HepG2 (cell line): ENCODE results near the gene CNPPD1. TPM values are rescaled to one million over a fixed set of nuclear protein-coding genes. Genes with fewer than 3 reads are reported as not detected.

ENCODE experiments used
- CREB1 ChIP-seq, 2 experiments: fragments of 450-650 bp in 1 of 2; IDR thresholded peaks; 2 replicates each; pipeline ENCODE4 v1.6.1; 2016 to 2017; ENCODE audit warnings: control low read depth in 1 of 2, mild to moderate bottlenecking in 1 of 2, missing compliant biosample characterization in 1 of 2, missing genetic modification characterization in 1 of 2
- FOXJ3 ChIP-seq: sonication (generic); formaldehyde crosslinking; IDR thresholded peaks from 2 replicates; pipeline ENCODE4 v1.4.0; 2020; ENCODE audit warnings: missing genetic modification reagents, mild to moderate bottlenecking, borderline replicate concordance
- GABPB1 ChIP-seq: IDR thresholded peaks from 2 replicates; pipeline ENCODE4 v1.6.1; 2016; ENCODE audit warnings: mild to moderate bottlenecking, missing genetic modification reagents, moderate library complexity, missing compliant biosample characterization
- RFXAP ChIP-seq: sonication (generic); formaldehyde crosslinking; IDR thresholded peaks from 2 replicates; pipeline ENCODE4 v1.4.0; 2020; ENCODE audit warnings: missing genetic modification reagents, borderline replicate concordance
- SRY ChIP-seq: sonication (generic); formaldehyde crosslinking; IDR thresholded peaks from 2 replicates; pipeline ENCODE4 v1.8.0; 2022; ENCODE audit warnings: mild to moderate bottlenecking, missing genetic modification reagents
- TCF7 ChIP-seq: sonication (generic); IDR thresholded peaks from 2 replicates; pipeline ENCODE4 v1.6.1; 2016; ENCODE audit warnings: antibody characterized with exemption, low read depth
- ZNF260 ChIP-seq: sonication (generic); formaldehyde crosslinking; IDR thresholded peaks from 2 replicates; pipeline ENCODE4 v1.4.0; 2020; ENCODE audit warnings: missing genetic modification reagents, low read depth, mild to moderate bottlenecking, borderline replicate concordance
- ZNF44 ChIP-seq: sonication (generic); formaldehyde crosslinking; IDR thresholded peaks from 2 replicates; pipeline ENCODE4 v1.5.1; 2020; ENCODE audit warnings: mild to moderate bottlenecking, missing genetic modification reagents
- ZNF775 ChIP-seq: sonication (generic); formaldehyde crosslinking; IDR thresholded peaks from 2 replicates; pipeline ENCODE4 v1.4.0; 2020; ENCODE audit warnings: missing genetic modification reagents, mild to moderate bottlenecking, moderate library complexity, borderline replicate concordance
- polyA plus RNA-seq, 8 experiments: library from polyadenylated mRNA; depleted of rRNA in 3 of 8; stranded (reverse) in 7 of 8; unstranded in 1 of 8; fragments of >200 nt; fragmentation: Illumina TruSeq in 4 of 8; extraction: Trizol in 4 of 8; gene quantifications; 2 replicates each; pipeline versions ENCODE4 v1.2.1 to v1.2.3, GENCODE V29; 2011 to 2016; ENCODE audit warnings: low read depth in 4 of 8, missing spikeins in 1 of 8, mixed read lengths in 1 of 8; ENCODE audit not compliant: insufficient read depth in 1 of 8
- total RNA-seq, 5 experiments: library from RNA; depleted of rRNA; stranded (reverse); fragments of >200 nt; fragmentation: Illumina TruSeq; extraction: Trizol; gene quantifications; 2 replicates each; pipeline ENCODE4 v1.2.3, GENCODE V29; 2016; ENCODE audit warnings: low read depth in 1 of 5
- TF ChIP-seq, protein P1 (sequence below): sonication (generic); formaldehyde crosslinking; conservative IDR thresholded peaks from 2 replicates; pipeline ENCODE4 v1.4.0; 2020; ENCODE audit warnings: missing genetic modification reagents
- TF ChIP-seq, protein P2 (sequence below): sonication (generic); formaldehyde crosslinking; IDR thresholded peaks from 2 replicates; pipeline ENCODE4 v1.4.0; 2020; ENCODE audit warnings: mild to moderate bottlenecking, missing genetic modification reagents
- TF ChIP-seq, protein P3 (sequence below): sonication (generic); formaldehyde crosslinking; IDR thresholded peaks from 2 replicates; pipeline ENCODE4 v1.4.0; 2020; ENCODE audit warnings: missing genetic modification reagents, borderline replicate concordance
- TF ChIP-seq, protein P4 (sequence below): sonication (generic); formaldehyde crosslinking; IDR thresholded peaks from 2 replicates; pipeline ENCODE4 v1.8.1; 2022; ENCODE audit warnings: mild to moderate bottlenecking, missing genetic modification reagents

Gene CNPPD1
- total and polyA plus RNA-seq, 2 of the 13 experiments (the other 11 are each of a cell fraction or from before 2014, with no cell fraction given): 35.5 to 49.4 TPM

DNA sequence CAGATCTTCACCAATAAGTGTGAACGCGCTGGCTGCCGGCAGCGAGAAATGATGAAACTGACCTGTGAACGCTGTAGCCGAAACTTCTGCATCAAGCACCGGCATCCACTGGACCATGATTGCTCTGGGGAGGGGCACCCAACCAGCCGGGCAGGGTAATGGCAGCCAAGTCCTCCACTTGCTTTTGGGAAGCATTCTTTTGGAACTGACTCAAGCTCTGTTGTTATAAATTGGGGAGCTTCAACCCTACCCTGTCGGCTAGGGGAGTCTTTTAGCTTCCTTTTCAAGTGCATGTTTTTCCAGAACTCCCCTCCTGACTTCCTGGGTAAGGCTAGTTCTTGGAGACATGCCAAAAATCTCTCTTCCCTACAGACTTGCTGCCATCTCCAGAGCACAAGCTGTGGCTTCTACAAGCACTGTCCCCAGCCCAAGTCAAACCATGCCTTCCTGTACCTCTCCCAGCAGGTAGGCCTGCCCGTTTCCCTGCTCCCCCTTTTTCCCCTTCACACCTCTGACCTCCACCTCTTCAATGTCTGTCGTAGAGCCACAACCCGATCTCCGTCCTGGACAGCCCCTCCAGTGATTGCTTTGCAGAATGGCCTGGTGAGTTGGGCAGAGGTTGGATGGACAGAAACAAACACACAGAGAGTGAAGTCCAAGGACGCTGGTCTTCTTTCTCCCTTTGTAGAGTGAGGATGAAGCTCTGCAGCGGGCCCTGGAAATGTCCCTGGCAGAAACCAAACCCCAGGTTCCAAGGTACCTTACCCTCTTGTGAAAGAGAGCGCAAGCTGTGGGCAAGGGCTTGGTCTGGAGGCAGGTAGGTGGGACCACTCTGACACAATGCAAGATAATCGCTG lies 31.4 kb upstream of the CNPPD1 start (continued):
- TF ChIP-seq TCF7 (0 out of 2 replicates have a peak, but pooled peaks have one; percentile 25), GABPB1 (CRISPR knock-in tag) (peak; percentile 24; the same call in 1 of the 2 replicates), ZNF44 (0 out of 2 replicates have a peak, but pooled peaks have one; percentile 10), SRY (CRISPR knock-in tag) (no peak), ZNF260 (no peak), RFXAP (CRISPR knock-in tag) (peak; percentile 73; the same call in 1 of the 2 replicates), ZNF775 (CRISPR knock-in tag) (no peak), CREB1 (IDR thresholded peaks at IDR 0.05) (no peak), CREB1 (CRISPR knock-in tag; IDR thresholded peaks at IDR 0.05) (peak; percentile 73), FOXJ3 (CRISPR knock-in tag) (peak; percentile 76; the same call in 1 of the 2 replicates)
- TF ChIP-seq, protein P1, sequence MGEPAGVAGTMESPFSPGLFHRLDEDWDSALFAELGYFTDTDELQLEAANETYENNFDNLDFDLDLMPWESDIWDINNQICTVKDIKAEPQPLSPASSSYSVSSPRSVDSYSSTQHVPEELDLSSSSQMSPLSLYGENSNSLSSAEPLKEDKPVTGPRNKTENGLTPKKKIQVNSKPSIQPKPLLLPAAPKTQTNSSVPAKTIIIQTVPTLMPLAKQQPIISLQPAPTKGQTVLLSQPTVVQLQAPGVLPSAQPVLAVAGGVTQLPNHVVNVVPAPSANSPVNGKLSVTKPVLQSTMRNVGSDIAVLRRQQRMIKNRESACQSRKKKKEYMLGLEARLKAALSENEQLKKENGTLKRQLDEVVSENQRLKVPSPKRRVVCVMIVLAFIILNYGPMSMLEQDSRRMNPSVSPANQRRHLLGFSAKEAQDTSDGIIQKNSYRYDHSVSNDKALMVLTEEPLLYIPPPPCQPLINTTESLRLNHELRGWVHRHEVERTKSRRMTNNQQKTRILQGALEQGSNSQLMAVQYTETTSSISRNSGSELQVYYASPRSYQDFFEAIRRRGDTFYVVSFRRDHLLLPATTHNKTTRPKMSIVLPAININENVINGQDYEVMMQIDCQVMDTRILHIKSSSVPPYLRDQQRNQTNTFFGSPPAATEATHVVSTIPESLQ (CRISPR knock-in tag): no peak
- TF ChIP-seq, protein P2, sequence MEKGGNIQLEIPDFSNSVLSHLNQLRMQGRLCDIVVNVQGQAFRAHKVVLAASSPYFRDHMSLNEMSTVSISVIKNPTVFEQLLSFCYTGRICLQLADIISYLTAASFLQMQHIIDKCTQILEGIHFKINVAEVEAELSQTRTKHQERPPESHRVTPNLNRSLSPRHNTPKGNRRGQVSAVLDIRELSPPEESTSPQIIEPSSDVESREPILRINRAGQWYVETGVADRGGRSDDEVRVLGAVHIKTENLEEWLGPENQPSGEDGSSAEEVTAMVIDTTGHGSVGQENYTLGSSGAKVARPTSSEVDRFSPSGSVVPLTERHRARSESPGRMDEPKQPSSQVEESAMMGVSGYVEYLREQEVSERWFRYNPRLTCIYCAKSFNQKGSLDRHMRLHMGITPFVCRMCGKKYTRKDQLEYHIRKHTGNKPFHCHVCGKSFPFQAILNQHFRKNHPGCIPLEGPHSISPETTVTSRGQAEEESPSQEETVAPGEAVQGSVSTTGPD: peak; percentile 34; the same call in 1 of the 2 replicates
- TF ChIP-seq, protein P3, sequence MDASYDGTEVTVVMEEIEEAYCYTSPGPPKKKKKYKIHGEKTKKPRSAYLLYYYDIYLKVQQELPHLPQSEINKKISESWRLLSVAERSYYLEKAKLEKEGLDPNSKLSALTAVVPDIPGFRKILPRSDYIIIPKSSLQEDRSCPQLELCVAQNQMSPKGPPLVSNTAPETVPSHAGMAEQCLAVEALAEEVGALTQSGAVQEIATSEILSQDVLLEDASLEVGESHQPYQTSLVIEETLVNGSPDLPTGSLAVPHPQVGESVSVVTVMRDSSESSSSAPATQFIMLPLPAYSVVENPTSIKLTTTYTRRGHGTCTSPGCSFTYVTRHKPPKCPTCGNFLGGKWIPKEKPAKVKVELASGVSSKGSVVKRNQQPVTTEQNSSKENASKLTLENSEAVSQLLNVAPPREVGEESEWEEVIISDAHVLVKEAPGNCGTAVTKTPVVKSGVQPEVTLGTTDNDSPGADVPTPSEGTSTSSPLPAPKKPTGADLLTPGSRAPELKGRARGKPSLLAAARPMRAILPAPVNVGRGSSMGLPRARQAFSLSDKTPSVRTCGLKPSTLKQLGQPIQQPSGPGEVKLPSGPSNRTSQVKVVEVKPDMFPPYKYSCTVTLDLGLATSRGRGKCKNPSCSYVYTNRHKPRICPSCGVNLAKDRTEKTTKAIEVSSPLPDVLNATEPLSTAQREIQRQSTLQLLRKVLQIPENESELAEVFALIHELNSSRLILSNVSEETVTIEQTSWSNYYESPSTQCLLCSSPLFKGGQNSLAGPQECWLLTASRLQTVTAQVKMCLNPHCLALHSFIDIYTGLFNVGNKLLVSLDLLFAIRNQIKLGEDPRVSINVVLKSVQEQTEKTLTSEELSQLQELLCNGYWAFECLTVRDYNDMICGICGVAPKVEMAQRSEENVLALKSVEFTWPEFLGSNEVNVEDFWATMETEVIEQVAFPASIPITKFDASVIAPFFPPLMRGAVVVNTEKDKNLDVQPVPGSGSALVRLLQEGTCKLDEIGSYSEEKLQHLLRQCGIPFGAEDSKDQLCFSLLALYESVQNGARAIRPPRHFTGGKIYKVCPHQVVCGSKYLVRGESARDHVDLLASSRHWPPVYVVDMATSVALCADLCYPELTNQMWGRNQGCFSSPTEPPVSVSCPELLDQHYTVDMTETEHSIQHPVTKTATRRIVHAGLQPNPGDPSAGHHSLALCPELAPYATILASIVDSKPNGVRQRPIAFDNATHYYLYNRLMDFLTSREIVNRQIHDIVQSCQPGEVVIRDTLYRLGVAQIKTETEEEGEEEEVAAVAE (CRISPR knock-in tag): peak; percentile 43; the same call in 1 of the 2 replicates
- TF ChIP-seq, protein P4, sequence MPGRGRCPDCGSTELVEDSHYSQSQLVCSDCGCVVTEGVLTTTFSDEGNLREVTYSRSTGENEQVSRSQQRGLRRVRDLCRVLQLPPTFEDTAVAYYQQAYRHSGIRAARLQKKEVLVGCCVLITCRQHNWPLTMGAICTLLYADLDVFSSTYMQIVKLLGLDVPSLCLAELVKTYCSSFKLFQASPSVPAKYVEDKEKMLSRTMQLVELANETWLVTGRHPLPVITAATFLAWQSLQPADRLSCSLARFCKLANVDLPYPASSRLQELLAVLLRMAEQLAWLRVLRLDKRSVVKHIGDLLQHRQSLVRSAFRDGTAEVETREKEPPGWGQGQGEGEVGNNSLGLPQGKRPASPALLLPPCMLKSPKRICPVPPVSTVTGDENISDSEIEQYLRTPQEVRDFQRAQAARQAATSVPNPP (CRISPR knock-in tag): 0 out of 2 replicates have a peak, but pooled peaks have one; percentile 22
